ENCODE results near the gene SAP130. TPM values are rescaled to one million over a fixed set of nuclear protein-coding genes. Genes with fewer than 3 reads are reported as not detected.

Gene SAP130
- total RNA-seq = 3.2 and 4.9 TPM in 2 replicates

GRCh38 chr2:128027801-128028667 is at the start of gene SAP130:
SAP130 (minus strand) TSS chr2:128028059; CDS start chr2:128026292, 1,767 bp downstream.

Other genes with a start within 250 kb of the SAP130 start
- 24.9 and 34.0 TPM in 2 replicates for gene WDR33, start 216.9 kb downstream of the SAP130 start, total RNA-seq
- gene POLR2D, start 169.9 kb downstream of the SAP130 start, total RNA-seq = 26.4 and 27.0 TPM in 2 replicates
- gene AMMECR1L, start 142.1 kb downstream of the SAP130 start, total RNA-seq = 12.8 and 16.4 TPM in 2 replicates
- gene UGGT1, start 63.1 kb upstream of the SAP130 start, total RNA-seq = 119 and 142 TPM in 2 replicates

Measured in uterine smooth muscle cell (primary cell).